K562 (cell line): ENCODE results near the gene NR1I3. TPM values are rescaled to one million over a fixed set of nuclear protein-coding genes. Genes with fewer than 3 reads are reported as not detected.

Source experiments
- ATAC-seq: fragments of 200-7000 bp; cut with Tn5 transposase; 3 replicates; pipeline ENCODE4 v1.9.1; 2020; ENCODE audit warnings: moderate library complexity
- BruUV-seq: library from RNA; stranded (reverse); fragments of 400-500 nt; replicated peaks from 2 replicates; lab custom pipeline; 2021; lab: Mats Ljungman, UMichigan
- CTCF ChIA-PET: fragments of 300-600 bp; formaldehyde crosslinking; extraction: SDS; loops from one replicate; lab custom pipeline; 2021; ENCODE audit warnings: low intra/inter-chr PET ratio; lab: Yijun Ruan, JAX
- POLR2A ChIA-PET: fragments of 300-600, 350-650 bp; sonication (Branson Sonifier 250); formaldehyde crosslinking; extraction: SDS; loops from one replicate; lab custom pipeline; 2021; ENCODE audit warnings: antibody characterized with exemption, inconsistent platforms; lab: Yijun Ruan, JAX
- DNase-seq, 4 experiments: peaks; one replicate each; pipeline versions ENCODE4 v3.0.0 to v3.0.0-alpha.2; 2011 to 2018; ENCODE audit warnings: low spot score in 3 of 4, mixed read lengths in 3 of 4; ENCODE audit errors: extremely low read depth in 1 of 4
- FAIRE-seq: peaks from 2 replicates; lab custom pipeline; 2011; peaks lifted over from hg19 to GRCh38; lab: Jason Lieb, UNC
- H2AFZ ChIP-seq: 2 replicates; pipeline ENCODE4 v1.6.0; 2011; ENCODE audit warnings: low read depth, low read length, control low read depth, inconsistent platforms
- H3K27ac ChIP-seq: fragments of 200-600 bp; 3 replicates; pipeline ENCODE4 v1.8.0; 2011; ENCODE audit warnings: low read depth, mild to moderate bottlenecking, control low read depth, inconsistent platforms, low read length, moderate library complexity, mixed read lengths; ENCODE audit errors: extremely low read depth
- H3K27me3 ChIP-seq, 2 experiments: fragments of 300-600 bp in 1 of 2; 2 replicates in 1 of 2; 3 replicates in 1 of 2; pipeline versions ENCODE4 v1.6.0 to v1.8.0; 2011; ENCODE audit warnings: inconsistent platforms in 2 of 2, low read length in 2 of 2, mild to moderate bottlenecking in 1 of 2, mixed read lengths in 1 of 2, moderate library complexity in 1 of 2; ENCODE audit not compliant: control insufficient read depth in 2 of 2, insufficient read depth in 2 of 2
- H3K36me3 ChIP-seq: fragments of 300-600 bp; 3 replicates; pipeline ENCODE4 v1.8.0; 2011; ENCODE audit warnings: mild to moderate bottlenecking, low read length, inconsistent platforms; ENCODE audit not compliant: control insufficient read depth, insufficient read depth
- H3K4me1 ChIP-seq, 2 experiments: fragments of 200-600 bp in 1 of 2; replicated peaks in 1 of 2; 2 replicates in 1 of 2; 3 replicates in 1 of 2; pipeline versions ENCODE4 v1.5.1 to v1.8.0; 2011; ENCODE audit warnings: inconsistent platforms in 2 of 2, low read length in 2 of 2, mild to moderate bottlenecking in 1 of 2, mixed read lengths in 1 of 2, moderate library complexity in 1 of 2; ENCODE audit not compliant: control insufficient read depth in 2 of 2, insufficient read depth in 2 of 2
- H3K4me2 ChIP-seq: 2 replicates; pipeline ENCODE4 v1.6.1; 2011; ENCODE audit warnings: low read length, control low read depth, inconsistent platforms, mixed read lengths; ENCODE audit not compliant: insufficient read depth
- H3K4me3 ChIP-seq: fragments of 200-600 bp; sonication (generic), shearing (Covaris generic); 2 replicates; pipeline ENCODE4 v1.5.1; 2016; ENCODE audit warnings: control low read depth, inconsistent platforms
- H3K79me2 ChIP-seq: fragments of 200-600 bp; 3 replicates; pipeline ENCODE4 v1.8.0; 2011; ENCODE audit warnings: low read length, inconsistent platforms; ENCODE audit not compliant: control insufficient read depth, insufficient read depth
- H3K9ac ChIP-seq, 2 experiments: 2 replicates each; pipeline versions ENCODE4 v1.6.0 to v1.6.1; 2011; ENCODE audit warnings: low read depth in 2 of 2, low read length in 2 of 2, control low read depth in 1 of 2, inconsistent platforms in 1 of 2, mild to moderate bottlenecking in 1 of 2, mixed read lengths in 1 of 2; ENCODE audit not compliant: insufficient read depth in 1 of 2
- H3K9me1 ChIP-seq: one replicate; pipeline ENCODE4 v1.6.0; 2011; ENCODE audit warnings: inconsistent platforms, mild to moderate bottlenecking, low read length, moderate library complexity; ENCODE audit not compliant: control insufficient read depth, insufficient read depth
- H3K9me3 ChIP-seq: replicated peaks from 2 replicates; pipeline ENCODE4 v1.5.1; 2011; ENCODE audit warnings: low read depth, low read length, inconsistent platforms; ENCODE audit not compliant: control insufficient read depth, insufficient read depth
- H4K20me1 ChIP-seq: replicated peaks from 2 replicates; pipeline ENCODE4 v1.6.1; 2011; ENCODE audit warnings: low read length, inconsistent platforms, mixed read lengths; ENCODE audit not compliant: control insufficient read depth, insufficient read depth
- ARID4B ChIP-seq: sonication (generic); formaldehyde crosslinking; IDR thresholded peaks from 2 replicates; pipeline ENCODE4 v1.8.0; 2022; ENCODE audit warnings: mild to moderate bottlenecking, missing genetic modification reagents
- CEBPG ChIP-seq, 3 experiments: fragments of 200-800 bp in 1 of 3; sonication (Bioruptor generic) in 1 of 3; sonication (generic) in 1 of 3; formaldehyde crosslinking in 1 of 3; IDR thresholded peaks in 2 of 3; conservative IDR thresholded peaks in 1 of 3; 2 replicates each; pipeline versions ENCODE4 v1.6.1 to v1.8.0; 2016 to 2022; ENCODE audit warnings: missing compliant biosample characterization in 2 of 3, missing genetic modification characterization in 2 of 3, mild to moderate bottlenecking in 1 of 3, missing genetic modification reagents in 1 of 3
- CTBP1 ChIP-seq: fragments of 450-650 bp; IDR thresholded peaks from 2 replicates; pipeline ENCODE4 v1.6.1; 2016; ENCODE audit warnings: borderline replicate concordance
- ETV1 ChIP-seq: fragments of 450-650 bp; conservative IDR thresholded peaks from 2 replicates; pipeline ENCODE4 v1.6.1; 2016; ENCODE audit warnings: missing genetic modification characterization, control low read depth, low read depth, missing compliant biosample characterization
- GABPA ChIP-seq: fragments of 200-800 bp; sonication (Bioruptor generic); conservative IDR thresholded peaks from 2 replicates; pipeline ENCODE4 v1.6.1; 2016; ENCODE audit warnings: low read depth, missing genetic modification characterization, missing compliant biosample characterization
- HDAC1 ChIP-seq, 2 experiments: fragments of 450-650 bp; IDR thresholded peaks; 2 replicates each; pipeline ENCODE4 v1.6.1; 2016 to 2017; ENCODE audit warnings: inconsistent platforms in 1 of 2, mild to moderate bottlenecking in 1 of 2, moderate library complexity in 1 of 2
- NFXL1 ChIP-seq: fragments of 450-650 bp; formaldehyde crosslinking; IDR thresholded peaks from 2 replicates; pipeline ENCODE4 v1.4.0; 2021; ENCODE audit warnings: mild to moderate bottlenecking
- NR2C2 ChIP-seq, 2 experiments: fragments of 200-800 bp in 1 of 2; sonication (Bioruptor generic) in 1 of 2; sonication (generic) in 1 of 2; formaldehyde crosslinking in 1 of 2; IDR thresholded peaks; 2 replicates each; pipeline versions ENCODE4 v1.6.1 to v1.8.0; 2016 to 2022; ENCODE audit warnings: mild to moderate bottlenecking in 1 of 2, missing compliant biosample characterization in 1 of 2, missing genetic modification characterization in 1 of 2, missing genetic modification reagents in 1 of 2
- OTX1 ChIP-seq: fragments of 450-650 bp; formaldehyde crosslinking; IDR thresholded peaks from 2 replicates; pipeline ENCODE4 v1.4.0; 2022; ENCODE audit warnings: mild to moderate bottlenecking
- YY1 ChIP-seq, 3 experiments: IDR thresholded peaks; 2 replicates each; pipeline ENCODE4 v1.6.1; 2011; ENCODE audit warnings: low read length in 2 of 3, mild to moderate bottlenecking in 2 of 3, moderate library complexity in 2 of 3, borderline replicate concordance in 1 of 3, control low read depth in 1 of 3, low read depth in 1 of 3; ENCODE audit not compliant: insufficient read depth in 3 of 3, insufficient replicate concordance in 2 of 3, control insufficient read depth in 1 of 3, insufficient read length in 1 of 3; ENCODE audit errors: extremely low read depth in 1 of 3
- ZFPM2 ChIP-seq: fragments of 250-450 bp; sonication (Bioruptor Pico); IDR thresholded peaks from 2 replicates; pipeline ENCODE4 v1.5.1; 2022; ENCODE audit warnings: mild to moderate bottlenecking
- WGBS: fragments of 100-300 bp; shearing (Covaris generic); methylation state at CpG from one replicate; pipeline ENCODE4 v1.1.6; 2016; ENCODE audit warnings: low coverage, mixed read lengths; ENCODE audit not compliant: insufficient coverage; ENCODE audit errors: missing lambda C conversion rate; 5-methylcytosine and 5-hydroxymethylcytosine counted together
- in situ Hi-C: fragments of 300-500 bp; cut with MboI; formaldehyde crosslinking; loops from 4 replicates; pipeline ENCODE4 v1.15.0; 2018; ENCODE audit warnings: inconsistent platforms, mixed read lengths
- intact Hi-C: fragments of 100-400 bp; cut with micrococcal nuclease; formaldehyde crosslinking; loops from 2 replicates; pipeline ENCODE4 v1.14.2; 2022
- polyA plus RNA-seq, 8 experiments: library from polyadenylated mRNA; depleted of rRNA in 4 of 8; stranded (reverse) in 5 of 8; unstranded in 3 of 8; fragments of >200 nt; fragmentation: Nextera tagmentation in 2 of 8; fragmentation: Illumina TruSeq in 1 of 8; extraction: Ambion mirVana in 2 of 8; extraction: Trizol in 1 of 8; gene quantifications; 2 replicates each; pipeline versions ENCODE4 v1.2.1 to v1.2.3, GENCODE V29; 2011 to 2014; ENCODE audit warnings: inconsistent platforms in 1 of 8, missing spikeins in 1 of 8
- total RNA-seq, 7 experiments: library from RNA; depleted of rRNA in 6 of 7; stranded (reverse); fragments of >200 nt in 6 of 7; fragmentation: Illumina TruSeq in 2 of 7; extraction: Trizol in 2 of 7; gene quantifications; 2 replicates each; pipeline versions ENCODE4 v1.2.1 to v1.2.3, GENCODE V29; 2011 to 2021; ENCODE audit warnings: low replicate concordance in 1 of 7

NR1I3 gene
- total and polyA plus RNA-seq, 9 of the 15 experiments (the other 6 are each of a cell fraction or from before 2014, with no cell fraction given) = 0.11 TPM; not detected in 8

- H3K9ac ChIP-seq = peak overlapping the region in 1 of 2 experiments; percentile 53; a peak in 2 of 4 replicates
- H3K4me2 ChIP-seq = no peak overlapping the region; the same call in 1 of the 2 replicates
- in situ Hi-C loops (no loop called here), intact Hi-C loops (no loop called here)
- ATAC-seq (peak; percentile 36), FAIRE-seq (no peak), DNase-seq (peak in 1 of 4 experiments; percentile 5)
- no peak overlapping the region for H3K4me3 ChIP-seq
- no TSS peak for BruUV-seq
- peak overlapping the region; percentile 74 for H2AFZ ChIP-seq
- H3K36me3 ChIP-seq = peaks cover 25% of the 10 kb centered on the region
- POLR2A ChIA-PET = interaction anchor here (0.6 to 1.0 kb wide), 3 partner anchors 9 to 71 kb away, joined by 3 read pairs; no protein-coding TSS in a partner anchor
- CTCF ChIA-PET = no interaction called here
- H3K27me3 ChIP-seq = no peaks in the 10 kb centered on the region
- H3K79me2 ChIP-seq = no peaks in the 10 kb centered on the region
- H3K9me1 ChIP-seq = no peaks in the 10 kb centered on the region
- H3K4me1 ChIP-seq = peaks cover 3 to 25% of the 10 kb centered on the region in 2 experiments; a peak in 4 of 5 replicates
- H3K27ac ChIP-seq = peak overlapping the region; percentile 31; the same call in 1 of the 3 replicates
- WGBS = 55% methylated on average over 7 of the region's 7 CpGs
- no peaks in the 10 kb centered on the region for H3K9me3 ChIP-seq
- no peaks in the 10 kb centered on the region for H4K20me1 ChIP-seq
- TF ChIP-seq CTBP1 = 0 out of 2 replicates have a peak, but pooled peaks have one; percentile 34
- TF ChIP-seq NFXL1 (CRISPR knock-in tag) = 0 out of 2 replicates have a peak, but pooled peaks have one; percentile 7
- TF ChIP-seq CEBPG (CRISPR knock-in tag; IDR thresholded peaks at IDR 0.05) = no peak
- TF ChIP-seq CEBPG (tag; conservative IDR thresholded peaks at IDR 0.05 in 1 of 2, IDR thresholded peaks at IDR 0.05 in 1 of 2) = peak in 1 of 2 experiments; percentile 52; a peak in 2 of 4 replicates
- no peak for TF ChIP-seq ZFPM2 (CRISPR knock-in tag)
- TF ChIP-seq ETV1 (tag) = peak; percentile 86
- TF ChIP-seq YY1 (IDR thresholded peaks at IDR 0.05; ENCODE audit: borderline replicate concordance in 1 of 3, control insufficient read depth in 1 of 3, extremely low read depth in 1 of 3, insufficient read depth in 3 of 3, insufficient read length in 1 of 3, insufficient replicate concordance in 2 of 3, low read depth in 1 of 3, low read length in 2 of 3) = no peak
- peak; percentile 55 for TF ChIP-seq GABPA
- TF ChIP-seq HDAC1 (IDR thresholded peaks at IDR 0.05) = no peak
- TF ChIP-seq ARID4B (CRISPR knock-in tag) = 0 out of 2 replicates have a peak, but pooled peaks have one; percentile 36
- TF ChIP-seq OTX1 (CRISPR knock-in tag) = no peak
- no peak for TF ChIP-seq NR2C2 (CRISPR knock-in tag; IDR thresholded peaks at IDR 0.05)
- TF ChIP-seq NR2C2 (tag; IDR thresholded peaks at IDR 0.05) = peak; percentile 29; the same call in 1 of the 2 replicates
Observed at GRCh38 chr1:161216945-161217712, 20.9 kb downstream of the NR1I3 start.
